ENCODE measurements around the gene REV3L.

The REV3L gene

GRCh38 chr6:111503660-111504059 lies 20.6 kb upstream of the REV3L start:
- H3K27ac ChIP-seq (ENCODE audit: poor library complexity, severe bottlenecking): no peak overlapping the region
- no peak for ATAC-seq (ENCODE audit: low read depth)
- DNase-seq (ENCODE audit: low spot score): no peak
- H3K36me3 ChIP-seq (ENCODE audit: low read depth): no peaks in the 10 kb centered on the region
- no peaks in the 10 kb centered on the region for H3K27me3 ChIP-seq (ENCODE audit: insufficient read depth, poor library complexity, severe bottlenecking)
- no peaks in the 10 kb centered on the region for H3K9me3 ChIP-seq (ENCODE audit: severe bottlenecking)
- no peak overlapping the region for H3K4me3 ChIP-seq (ENCODE audit: severe bottlenecking)
- no peaks in the 10 kb centered on the region for H3K4me1 ChIP-seq (ENCODE audit: insufficient read depth, poor library complexity, severe bottlenecking)
- TF ChIP-seq CTCF (IDR thresholded peaks at IDR 0.05; ENCODE audit: poor library complexity, severe bottlenecking): no peak

GRCh38 chr6:111503194-111503593 lies 20.2 kb upstream of the REV3L start:
- TF ChIP-seq CTCF (IDR thresholded peaks at IDR 0.05; ENCODE audit: poor library complexity, severe bottlenecking): no peak
- Histone ChIP-seq H3K4me3 (ENCODE audit: severe bottlenecking) (no peak overlapping the region), H3K9me3 (ENCODE audit: severe bottlenecking) (no peaks in the 10 kb centered on the region), H3K4me1 (ENCODE audit: insufficient read depth, poor library complexity, severe bottlenecking) (no peaks in the 10 kb centered on the region), H3K27me3 (ENCODE audit: insufficient read depth, poor library complexity, severe bottlenecking) (no peaks in the 10 kb centered on the region), H3K27ac (ENCODE audit: poor library complexity, severe bottlenecking) (no peak overlapping the region), H3K36me3 (ENCODE audit: low read depth) (no peaks in the 10 kb centered on the region)
- DNase-seq (ENCODE audit: low spot score): no peak
- no peak for ATAC-seq (ENCODE audit: low read depth)

- Histone ChIP-seq H3K27ac (ENCODE audit: poor library complexity, severe bottlenecking) (no peak overlapping the region), H3K4me1 (ENCODE audit: insufficient read depth, poor library complexity, severe bottlenecking) (no peaks in the 10 kb centered on the region), H3K9me3 (ENCODE audit: severe bottlenecking) (no peaks in the 10 kb centered on the region), H3K4me3 (ENCODE audit: severe bottlenecking) (no peak overlapping the region), H3K27me3 (ENCODE audit: insufficient read depth, poor library complexity, severe bottlenecking) (no peaks in the 10 kb centered on the region), H3K36me3 (ENCODE audit: low read depth) (no peaks in the 10 kb centered on the region)
- TF ChIP-seq CTCF (IDR thresholded peaks at IDR 0.05; ENCODE audit: poor library complexity, severe bottlenecking): no peak
- ATAC-seq (ENCODE audit: low read depth) (no peak), DNase-seq (ENCODE audit: low spot score) (no peak)
These were observed 19.1 kb upstream of the REV3L start for GRCh38 chr6:111502154-111502553.

GRCh38 chr6:111499269-111499793 lies 16.3 kb upstream of the REV3L start:
- Histone ChIP-seq H3K27ac (ENCODE audit: poor library complexity, severe bottlenecking) (no peak overlapping the region), H3K4me1 (ENCODE audit: insufficient read depth, poor library complexity, severe bottlenecking) (no peaks in the 10 kb centered on the region), H3K9me3 (ENCODE audit: severe bottlenecking) (no peaks in the 10 kb centered on the region), H3K36me3 (ENCODE audit: low read depth) (no peaks in the 10 kb centered on the region), H3K4me3 (ENCODE audit: severe bottlenecking) (no peak overlapping the region), H3K27me3 (ENCODE audit: insufficient read depth, poor library complexity, severe bottlenecking) (no peaks in the 10 kb centered on the region)
- DNase-seq (ENCODE audit: low spot score): no peak
- no peak for ATAC-seq (ENCODE audit: low read depth)
- no peak for TF ChIP-seq CTCF (IDR thresholded peaks at IDR 0.05; ENCODE audit: poor library complexity, severe bottlenecking)

GRCh38 chr6:111494951-111495635 lies 12.1 kb upstream of the REV3L start:
- Histone ChIP-seq H3K4me3 (ENCODE audit: severe bottlenecking) (no peak overlapping the region), H3K27me3 (ENCODE audit: insufficient read depth, poor library complexity, severe bottlenecking) (no peaks in the 10 kb centered on the region), H3K4me1 (ENCODE audit: insufficient read depth, poor library complexity, severe bottlenecking) (no peaks in the 10 kb centered on the region), H3K36me3 (ENCODE audit: low read depth) (no peaks in the 10 kb centered on the region), H3K9me3 (ENCODE audit: severe bottlenecking) (no peaks in the 10 kb centered on the region), H3K27ac (ENCODE audit: poor library complexity, severe bottlenecking) (no peak overlapping the region)
- TF ChIP-seq CTCF (IDR thresholded peaks at IDR 0.05; ENCODE audit: poor library complexity, severe bottlenecking): no peak
- DNase-seq (ENCODE audit: low spot score) (no peak), ATAC-seq (ENCODE audit: low read depth) (no peak)

Data from RWPE2 (cell line).